Stimulated activated CD4-positive, alpha-beta T cell treated with anti-CD3 and anti-CD28 coated beads, Interleukin-1b, Interleukin-23, amount 100 ng/mL, for 48 hours (primary cell): ENCODE results near the gene CWH43.
"Not testable (repeated sequence)": the region's sequence is repeated elsewhere in the genome, so short reads cannot be mapped to it uniquely, and the experiment has no call there.

Experiments
- DNase-seq: peaks from one replicate; pipeline ENCODE4 v3.0.0-alpha.2; 2020

The CWH43 gene

DNA sequence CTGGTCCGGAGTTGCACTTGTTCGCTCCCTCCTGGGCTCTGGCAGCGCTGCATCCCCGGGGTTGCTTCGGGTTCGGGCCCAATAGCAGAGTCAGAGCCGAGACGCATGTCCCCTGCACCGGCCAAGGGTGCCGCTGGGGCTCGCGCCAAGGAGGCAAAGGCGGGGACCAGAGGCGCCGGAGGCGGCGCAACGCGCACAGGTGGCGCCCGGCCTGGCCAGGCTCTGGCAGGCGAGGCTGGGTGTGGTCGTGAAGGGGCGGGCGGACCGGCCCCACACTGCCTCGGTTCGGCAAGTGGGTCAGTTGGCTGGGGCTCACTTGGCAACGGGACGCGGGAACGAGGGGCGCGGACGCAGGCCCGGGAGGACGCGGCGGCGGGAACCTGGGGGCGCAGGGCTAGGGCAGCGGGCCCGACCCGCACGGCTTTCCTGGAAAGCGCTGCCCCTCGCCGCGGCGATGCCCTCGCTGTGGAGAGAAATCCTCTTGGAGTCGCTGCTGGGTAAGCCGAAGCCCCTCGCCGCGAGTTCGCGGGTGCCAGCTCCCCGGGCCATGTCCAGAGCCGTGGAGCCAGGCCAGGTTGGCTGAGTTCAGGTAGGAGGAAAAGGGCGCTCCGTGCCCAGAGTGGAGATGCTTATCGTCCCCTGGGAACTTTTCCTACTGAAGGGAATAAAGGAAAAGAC is at the start of gene CWH43:
CWH43 (plus strand) TSS at position 300 of the 678 bp plus-strand sequence; CDS start at position 455, 155 bp downstream.
- DNase-seq, result no peak

DNA sequence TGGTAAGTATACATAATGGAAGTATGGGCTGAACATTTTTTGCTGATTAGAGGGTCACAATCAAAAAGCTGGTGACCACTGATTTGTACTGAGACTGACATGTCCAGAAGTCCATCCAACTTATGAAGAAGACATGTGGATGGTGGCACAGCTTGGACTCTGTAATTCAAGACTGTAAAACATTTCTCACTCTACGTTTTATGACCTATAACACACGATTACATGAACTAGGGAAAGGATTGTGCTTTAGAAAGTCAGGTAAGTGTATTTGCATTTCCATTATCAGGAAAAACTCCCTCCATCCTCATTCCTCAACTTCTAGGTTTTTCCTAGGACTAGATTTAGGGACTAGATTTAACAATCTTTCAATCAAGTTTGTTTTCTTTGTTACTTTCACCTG is 49.0 kb upstream of the CWH43 start:
- no peak for DNase-seq

DNA sequence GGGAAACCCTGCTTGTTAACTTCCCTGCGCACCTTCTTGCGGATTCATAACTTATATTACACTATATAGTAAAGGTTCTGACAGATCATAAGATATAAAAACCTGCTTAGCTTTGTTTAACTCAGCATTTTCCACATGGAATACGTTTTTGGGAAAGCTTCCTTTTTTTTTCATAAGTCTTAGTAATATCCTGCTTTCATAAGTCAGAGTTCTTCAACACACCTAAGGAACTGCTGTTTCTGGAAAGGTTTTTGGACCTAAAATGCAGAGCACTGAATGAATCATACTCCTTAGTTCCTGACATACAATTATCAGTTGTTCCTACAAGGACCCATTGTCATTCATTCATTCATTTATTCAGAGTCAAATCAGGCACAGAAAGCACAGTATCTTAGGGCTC is 47.2 kb upstream of the CWH43 start:
- no peak for DNase-seq

DNA sequence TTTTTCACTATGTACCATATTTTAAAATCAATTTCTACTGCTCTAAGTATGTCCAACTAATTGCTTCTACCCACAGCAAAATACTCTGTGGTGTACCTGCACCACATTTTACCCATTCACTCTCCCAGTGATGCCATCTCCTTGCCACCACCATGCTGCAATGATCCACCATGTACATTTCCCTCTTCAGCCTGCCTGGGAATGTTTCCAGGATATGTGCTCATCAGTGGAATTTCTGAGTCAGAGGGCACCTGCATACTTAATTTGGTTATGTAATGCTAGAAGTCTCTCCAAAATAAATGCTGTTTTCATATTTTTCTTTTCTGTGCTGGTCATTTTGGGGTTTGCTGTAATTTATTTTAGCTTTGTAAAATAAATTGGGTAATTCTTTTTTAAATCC is 46.3 kb upstream of the CWH43 start:
- DNase-seq, result no peak

DNA sequence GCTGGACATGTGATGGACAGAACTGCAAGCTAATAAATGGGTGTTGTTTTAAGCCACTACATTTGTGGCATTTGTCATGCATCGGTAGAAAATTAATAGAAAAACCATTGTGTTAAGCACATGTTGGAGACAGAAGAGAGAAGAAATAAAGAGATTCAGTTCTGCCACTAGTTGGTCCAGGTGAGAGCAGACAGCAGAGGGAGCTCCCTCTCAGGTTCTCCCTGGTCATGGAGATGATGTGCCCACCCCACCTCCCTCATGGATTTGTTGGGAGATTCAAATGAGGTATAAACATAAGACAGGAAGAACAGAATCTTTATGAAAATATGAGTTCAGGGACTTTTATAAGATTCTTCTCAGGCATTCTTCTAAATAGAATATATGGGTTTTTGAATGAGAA is 42.7 kb upstream of the CWH43 start:
- DNase-seq, result no peak

DNA sequence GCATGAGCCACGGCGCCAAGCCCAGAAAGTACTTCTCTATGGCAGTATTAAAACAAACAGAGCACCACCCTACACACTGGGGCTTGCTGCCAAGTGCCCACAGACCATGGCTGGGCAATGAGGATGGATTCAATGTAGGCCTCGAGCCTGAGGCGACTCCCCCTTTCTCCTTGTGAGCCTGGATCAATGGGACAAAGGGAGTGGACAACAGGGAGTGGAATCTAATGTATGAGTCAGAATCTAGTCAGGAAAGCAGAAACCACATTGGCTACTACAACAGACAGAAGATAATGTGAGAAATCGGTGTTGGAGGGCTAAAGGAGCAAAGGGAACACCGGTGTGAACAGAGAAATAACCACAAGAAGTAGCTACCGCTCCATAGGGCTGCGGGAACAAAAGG is 41.8 kb upstream of the CWH43 start:
- no peak for DNase-seq

DNA sequence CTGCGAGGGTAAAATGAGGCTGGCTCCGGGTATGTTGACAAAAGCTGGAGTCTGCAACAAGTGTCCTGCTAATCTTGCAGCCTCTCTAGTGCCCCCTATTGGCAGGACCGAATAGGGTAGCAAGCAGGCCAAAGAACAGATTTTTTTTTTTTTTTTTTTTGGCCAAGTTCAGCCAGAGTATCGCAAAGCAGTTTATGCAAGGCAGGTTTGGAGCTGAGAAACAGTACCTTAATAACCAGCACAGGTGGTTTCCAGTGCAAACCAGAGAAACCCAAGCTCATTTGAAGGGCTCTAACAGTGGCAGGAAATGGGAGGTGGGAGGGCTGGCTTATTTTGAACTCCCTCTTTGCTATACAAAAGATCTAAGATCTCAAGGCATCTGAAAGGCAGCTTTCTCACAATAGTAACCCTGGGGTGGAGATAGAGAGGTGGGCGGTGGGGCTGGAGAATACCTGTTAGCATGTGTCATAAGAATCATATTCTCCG is 41.3 kb upstream of the CWH43 start:
- DNase-seq, result peak; percentile 60

DNA sequence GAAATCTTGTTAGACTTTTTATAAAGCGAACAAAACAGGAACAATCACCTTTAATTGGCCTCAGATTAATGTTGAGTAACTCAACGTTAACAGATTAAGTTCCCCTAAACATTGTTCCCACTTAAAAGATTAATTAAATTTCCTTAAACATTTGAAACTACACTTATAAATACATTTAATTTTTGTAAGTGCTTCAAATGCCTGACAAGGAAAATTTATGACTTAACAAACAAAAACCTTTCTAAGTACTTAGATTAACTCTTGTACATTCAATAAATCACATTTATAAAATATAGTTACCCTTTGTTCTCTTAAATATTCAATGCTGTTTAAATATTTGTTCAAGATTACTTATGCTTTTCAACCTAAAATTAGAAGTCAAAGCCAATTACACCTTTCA is 40.1 kb upstream of the CWH43 start:
- DNase-seq, result no peak

DNA sequence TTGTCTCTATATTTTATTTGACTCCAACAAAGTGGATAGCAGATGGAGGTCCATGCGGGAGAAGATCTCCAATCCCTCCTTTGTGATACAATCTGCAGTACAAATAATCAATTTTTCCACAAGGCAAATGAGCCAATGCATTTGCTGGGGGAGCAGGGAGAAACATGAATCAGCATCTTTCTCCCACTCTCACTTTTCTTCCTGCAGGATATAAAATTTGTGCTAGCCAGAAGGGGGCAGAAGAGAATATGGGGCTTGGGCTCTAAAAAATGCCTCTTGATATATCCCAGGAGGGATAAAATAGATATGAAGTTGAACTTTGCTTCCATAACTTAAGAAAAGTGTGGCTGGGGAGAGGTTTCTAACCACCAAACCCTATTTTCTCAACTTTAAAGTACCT is 38.3 kb upstream of the CWH43 start:
- no peak for DNase-seq

DNA sequence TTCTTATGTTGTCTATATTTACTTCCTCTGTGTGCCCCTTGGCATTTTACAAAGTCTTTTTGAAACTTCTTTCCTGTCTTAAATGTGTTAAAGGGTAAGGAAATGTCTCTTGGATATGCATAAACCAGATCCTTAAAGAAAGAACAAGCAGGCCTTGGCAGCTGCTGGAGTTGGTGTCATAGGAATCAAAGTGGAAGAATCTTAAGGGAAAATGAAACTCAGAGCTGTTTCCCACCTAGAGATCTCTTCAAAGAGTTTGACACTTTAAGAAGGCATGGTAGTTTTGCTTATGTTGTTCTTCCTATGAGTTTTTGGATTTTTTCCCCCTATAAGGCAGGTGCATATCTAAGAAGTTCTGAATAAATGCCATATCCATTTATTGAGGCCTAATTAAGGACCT is 37.0 kb upstream of the CWH43 start:
- DNase-seq, result no peak

DNA sequence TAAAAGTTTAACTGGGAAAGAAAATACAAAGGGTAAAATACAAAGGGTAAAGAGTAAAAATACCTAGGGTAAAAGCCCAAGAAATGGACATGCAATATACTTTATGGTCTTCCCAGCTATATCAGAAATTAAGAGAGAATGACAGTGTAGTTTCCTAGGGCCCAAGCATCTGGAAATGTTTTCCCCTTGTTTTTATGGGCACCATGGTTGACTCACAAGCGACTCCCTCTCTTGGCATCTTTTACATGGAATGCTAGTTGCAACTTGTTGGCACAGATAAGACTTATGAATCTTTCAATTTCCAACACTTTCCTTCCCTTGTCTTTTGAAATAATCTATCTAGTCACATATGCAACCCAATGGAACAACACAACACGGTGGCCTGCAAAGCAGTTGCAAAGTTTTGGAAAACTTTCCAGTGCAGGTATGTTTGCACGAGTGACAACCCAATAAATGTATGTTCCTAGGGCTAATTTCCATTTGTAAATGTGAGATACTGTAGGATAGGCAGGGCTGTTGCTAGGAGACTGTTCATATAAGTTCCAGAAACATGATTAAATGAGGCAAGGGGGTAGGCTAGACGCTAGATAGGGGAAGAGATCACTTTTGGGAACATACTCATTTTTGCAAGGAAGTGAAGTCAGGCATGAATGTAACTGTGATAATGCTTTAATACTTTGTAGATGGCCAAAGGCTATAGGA is 36.4 kb upstream of the CWH43 start:
- no peak for DNase-seq

DNA sequence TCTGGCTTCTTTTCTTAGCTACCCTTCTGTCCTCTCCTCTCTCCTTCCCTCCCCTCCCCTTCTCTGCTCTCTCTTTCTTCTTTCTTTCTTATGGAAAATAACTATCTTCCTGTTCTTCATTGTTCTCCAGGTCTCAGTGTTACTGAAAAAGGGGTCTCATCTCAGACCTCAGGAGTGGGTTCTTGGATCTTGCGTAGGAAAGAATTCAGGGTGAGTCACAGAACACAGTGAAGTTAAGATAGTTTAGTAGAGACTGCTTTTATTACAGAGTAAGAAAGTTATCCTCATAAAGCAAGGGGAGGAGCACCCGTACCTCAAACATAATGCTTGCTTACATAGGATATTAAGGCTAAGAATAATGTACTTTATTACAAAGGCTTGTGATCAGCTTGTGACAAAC is 31.8 kb upstream of the CWH43 start:
- DNase-seq, result no peak

DNA sequence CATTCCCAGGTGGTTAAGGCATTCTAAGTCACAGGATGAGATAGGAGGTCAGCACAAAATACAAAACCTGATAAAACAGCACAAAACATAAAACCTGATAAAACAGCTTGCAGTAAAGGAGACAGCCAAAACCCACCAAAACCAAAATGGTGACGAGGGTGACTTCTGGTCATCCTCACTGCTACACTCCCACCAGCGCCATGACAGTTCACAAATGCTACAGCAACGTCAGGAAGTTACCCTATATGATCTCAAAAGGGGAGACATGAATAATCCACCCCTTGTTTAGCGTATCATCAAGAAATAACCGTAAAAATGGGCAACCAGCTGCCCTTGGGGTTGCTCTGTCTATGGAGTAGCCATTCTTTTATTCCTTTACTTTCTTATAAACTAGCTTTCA is 28.7 kb upstream of the CWH43 start:
- DNase-seq, result not testable (repeated sequence)

DNA sequence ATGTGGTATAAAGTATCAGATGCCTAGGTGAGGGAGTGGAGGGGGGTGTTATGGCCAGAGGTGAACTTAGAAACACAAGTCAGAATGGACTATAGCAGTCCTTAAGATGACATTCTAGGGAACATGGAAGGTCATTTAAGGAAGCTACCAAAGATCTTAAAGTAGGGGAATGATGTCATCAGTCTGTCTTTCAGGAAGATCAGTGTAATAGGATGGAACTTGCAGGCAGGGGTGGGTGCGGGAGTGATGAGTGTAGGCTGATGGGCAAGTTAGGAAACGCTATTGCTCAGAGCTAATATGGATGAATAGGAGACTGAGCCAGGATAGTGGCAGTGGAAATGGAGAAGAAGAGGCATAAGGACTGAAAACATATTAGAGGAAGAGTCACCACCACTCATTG is 27.5 kb upstream of the CWH43 start:
- no peak for DNase-seq

DNA sequence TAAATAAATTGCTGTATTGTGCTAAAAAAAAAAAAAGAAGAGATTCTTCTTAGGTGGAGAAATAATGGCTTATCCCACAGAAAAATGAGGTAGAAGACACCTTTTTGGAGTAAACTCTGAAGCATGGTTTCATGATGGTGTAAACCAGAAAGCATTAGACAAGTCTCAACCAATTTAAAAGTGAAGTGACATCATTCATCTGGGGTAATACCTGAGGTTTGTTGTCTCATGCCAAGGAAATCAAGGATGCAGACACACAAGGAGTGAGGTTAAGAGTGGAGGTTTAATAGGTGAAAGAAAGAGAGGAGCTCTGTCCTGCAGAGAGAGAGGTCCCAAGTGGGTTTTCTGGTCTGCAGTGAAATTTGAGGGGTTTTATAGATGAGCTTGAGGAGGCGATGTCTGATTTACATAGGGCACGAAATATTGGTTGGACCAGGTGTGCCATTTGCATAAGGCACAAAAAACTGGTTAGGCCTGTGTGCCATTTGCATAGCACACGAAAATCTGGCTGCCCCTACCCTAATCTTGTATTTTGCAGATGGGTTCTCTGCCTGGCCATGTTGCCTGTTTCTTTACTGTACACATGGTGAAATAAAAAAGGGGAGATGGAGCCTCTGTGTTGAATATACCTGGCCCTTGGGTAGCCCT is 25.0 kb upstream of the CWH43 start:
- no peak for DNase-seq

DNA sequence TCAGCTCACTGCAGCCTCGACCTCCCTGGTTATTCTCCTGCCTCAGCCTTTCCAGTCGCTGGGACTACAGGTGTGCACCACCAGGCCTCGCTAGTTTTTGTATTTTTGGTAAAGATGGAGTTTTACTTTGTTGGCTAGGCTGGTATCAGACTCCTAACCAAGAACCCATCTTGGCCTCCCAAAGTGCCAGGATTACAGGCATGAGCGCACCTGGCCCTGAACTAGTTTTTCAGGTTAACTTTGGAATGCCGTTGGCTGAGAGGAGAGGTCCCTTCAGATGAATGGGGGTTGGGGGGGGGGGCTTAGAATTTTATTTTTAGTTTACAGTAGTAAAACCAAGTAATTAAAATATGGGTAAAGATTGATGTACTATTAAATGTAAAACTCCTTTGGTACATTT is 23.4 kb upstream of the CWH43 start:
- DNase-seq, result no peak

DNA sequence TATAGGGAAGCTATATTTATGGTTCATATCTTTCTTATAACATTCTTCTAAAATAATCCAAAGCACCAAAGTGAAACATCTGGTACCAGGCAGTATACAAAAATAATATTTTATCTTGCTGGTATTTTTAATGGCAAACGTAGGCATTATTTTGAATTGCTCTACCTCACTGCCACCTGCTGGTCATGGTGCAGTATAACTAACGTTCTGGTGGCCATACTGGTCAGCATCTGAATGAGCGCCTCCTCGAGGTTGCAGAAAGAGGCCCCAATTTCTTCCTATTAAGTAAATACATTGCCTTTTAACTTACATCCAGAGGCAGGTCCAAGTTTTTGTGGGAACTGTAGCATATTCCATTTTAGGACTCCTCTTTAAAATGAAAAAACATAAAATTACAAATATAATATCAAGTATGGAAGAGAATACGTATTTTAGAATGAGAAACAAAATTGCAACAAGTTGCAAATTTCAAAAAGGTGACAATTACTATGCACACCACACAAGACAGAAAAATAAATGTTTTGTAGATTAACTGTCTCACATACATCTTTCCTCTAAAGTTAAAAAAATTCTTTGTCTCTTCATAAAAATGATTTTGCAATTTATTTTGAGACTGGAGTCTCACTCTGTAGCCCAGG is 22.9 kb upstream of the CWH43 start:
- peak; percentile 69 for DNase-seq

DNA sequence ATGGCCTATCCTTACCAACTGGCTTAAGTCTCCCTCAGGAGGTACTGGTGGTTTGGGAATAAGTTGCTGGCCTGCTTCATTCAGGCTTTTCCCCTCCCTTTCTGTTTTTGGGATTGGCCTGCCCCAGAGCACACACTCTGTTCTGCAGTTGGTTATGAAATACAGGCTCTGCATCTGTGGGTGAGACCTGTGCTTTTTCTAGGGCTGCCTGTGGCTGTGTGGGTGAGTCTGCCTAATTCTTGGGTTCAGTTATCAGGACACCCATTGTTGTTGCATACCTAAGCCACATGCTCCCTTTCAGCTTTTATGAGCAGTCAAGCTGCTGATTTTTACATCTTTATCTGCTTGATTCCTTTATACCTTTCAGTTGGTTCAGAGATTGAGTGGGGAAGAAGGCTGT is 19.0 kb upstream of the CWH43 start:
- DNase-seq, result no peak

DNA sequence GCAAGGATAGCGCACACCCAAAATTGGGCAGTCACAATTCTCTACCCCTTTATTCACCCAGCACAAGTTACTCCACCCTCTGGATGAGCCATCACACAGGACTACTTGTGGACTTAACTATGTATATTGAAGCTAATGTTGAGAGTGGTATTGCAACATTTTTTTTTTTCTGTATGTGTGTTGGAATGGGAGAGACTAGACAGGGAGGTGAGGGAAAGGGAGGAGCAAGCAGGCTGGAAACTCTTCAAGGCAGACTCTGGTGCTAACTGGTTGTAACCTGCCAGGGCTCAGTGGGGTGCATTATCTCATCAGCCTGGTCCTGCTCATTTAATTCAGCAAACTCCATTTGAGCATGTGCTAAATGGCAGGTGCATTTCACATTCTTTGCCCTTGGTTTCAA is 18.4 kb upstream of the CWH43 start:
- no peak for DNase-seq

DNA sequence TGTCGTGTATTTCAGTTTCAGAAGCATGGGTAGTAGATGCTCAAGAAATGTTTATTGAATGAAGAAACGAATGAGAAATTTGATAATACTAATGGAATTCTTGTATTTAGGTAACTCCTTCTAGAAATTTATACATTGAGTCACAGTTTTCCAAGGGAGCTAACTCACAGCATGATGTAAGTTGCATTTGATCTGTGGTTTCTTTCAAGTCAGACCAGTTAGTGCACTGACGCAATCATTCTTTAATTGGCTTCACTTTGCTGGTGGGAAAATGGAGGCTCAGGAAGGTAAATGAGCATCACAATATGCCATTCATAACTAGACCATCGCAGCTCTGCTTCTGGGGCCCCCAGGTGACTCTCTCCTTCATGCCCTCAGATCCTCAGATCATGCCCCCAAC is 17.3 kb upstream of the CWH43 start:
- DNase-seq, result no peak

DNA sequence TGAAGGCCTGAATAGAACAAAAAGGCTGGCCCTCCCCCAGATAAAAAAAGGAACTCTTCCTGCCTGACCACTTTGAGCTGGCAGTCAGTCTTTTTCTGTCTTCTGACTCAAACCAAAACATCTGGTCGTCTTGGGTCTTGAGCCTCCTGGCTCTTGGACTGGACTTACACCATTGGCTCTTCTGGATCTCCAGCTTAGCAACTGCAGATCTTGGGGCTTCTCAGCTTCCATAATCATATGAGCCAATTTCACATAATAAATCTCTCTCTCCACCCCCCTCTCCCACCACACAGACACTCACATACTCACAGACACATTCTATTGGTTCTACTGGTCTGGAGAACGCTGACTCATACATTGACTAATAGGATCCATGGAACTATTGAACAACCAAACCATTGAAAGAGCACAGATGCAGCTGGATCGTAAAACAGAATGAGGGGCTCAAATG is 15.6 kb upstream of the CWH43 start:
- DNase-seq, result no peak

DNA sequence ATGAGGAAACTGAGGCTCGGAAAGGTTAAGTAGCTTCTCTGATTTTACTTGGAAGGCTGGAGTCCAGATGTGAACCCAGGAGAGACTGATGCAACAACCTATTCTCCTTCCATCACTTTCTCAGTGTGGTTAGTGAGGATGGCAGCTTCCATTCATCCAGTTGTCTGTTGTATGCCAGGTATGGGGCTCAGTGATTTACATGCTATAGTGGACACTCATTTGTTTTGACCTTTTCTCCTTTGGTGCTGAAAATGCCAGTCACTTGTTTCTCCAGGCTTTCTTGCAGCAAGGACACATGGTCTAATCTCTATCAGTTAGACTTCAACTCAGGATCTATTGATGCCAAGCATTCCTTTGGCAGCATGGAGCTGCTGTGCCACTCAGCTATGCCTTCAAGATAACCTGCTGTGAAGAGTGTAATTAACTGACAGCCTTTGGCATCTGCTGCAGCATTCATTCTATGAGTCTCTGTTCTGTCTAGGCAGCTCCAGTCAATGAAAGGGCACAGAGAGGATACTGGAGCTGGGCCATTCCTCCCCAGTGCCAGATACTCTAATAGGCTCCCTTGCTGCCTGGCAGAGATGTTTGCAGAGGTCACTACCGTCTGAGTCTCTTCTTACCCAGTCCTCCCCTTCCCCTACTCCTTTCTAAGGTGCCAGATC is 11.0 kb upstream of the CWH43 start:
- no peak for DNase-seq

DNA sequence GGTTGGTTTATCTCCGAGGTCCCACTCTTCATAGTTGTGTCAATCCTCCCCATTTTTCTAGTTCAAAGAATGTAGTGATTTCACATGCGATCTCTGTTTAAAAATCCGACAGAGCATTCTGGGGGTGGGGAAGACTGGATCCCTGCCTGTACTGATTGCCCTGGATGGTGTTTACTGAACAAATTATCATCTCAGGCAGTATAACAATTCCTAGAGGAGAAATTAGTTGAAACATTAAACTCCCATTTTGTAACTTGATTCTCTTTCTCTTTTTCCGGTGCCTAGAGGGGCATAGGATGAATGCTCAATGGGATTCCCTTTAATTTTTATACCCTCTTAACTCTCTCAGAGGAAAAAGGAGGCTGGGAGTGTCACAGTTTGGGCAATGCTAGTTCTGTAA is 10.0 kb upstream of the CWH43 start:
- no peak for DNase-seq
